ENCODE results near the gene AK2. TPM values are rescaled to one million over a fixed set of nuclear protein-coding genes. Genes with fewer than 3 reads are reported as not detected.
"Not testable (repeated sequence)": the region's sequence is repeated elsewhere in the genome, so short reads cannot be mapped to it uniquely, and the experiment has no call there.

The AK2 gene
- total RNA-seq, 1 experiment from 2014 or later = 213 TPM

- no peak for DNase-seq
- Histone ChIP-seq H3K9ac (ENCODE audit: low read length) (no peak overlapping the region), H3K4me2 (ENCODE audit: low read length) (no peak overlapping the region), H3K9me2 (replicated peaks; ENCODE audit: low read length) (no peaks in the 10 kb centered on the region), H3F3A (ENCODE audit: low read length, unreplicated experiment) (no peaks in the 10 kb centered on the region), H3K27me3 (ENCODE audit: low read length) (no peaks in the 10 kb centered on the region), H4K20me1 (ENCODE audit: low read length) (peaks cover 12% of the 10 kb centered on the region), H3K27ac (ENCODE audit: low read length) (no peak overlapping the region), H3K36me3 (ENCODE audit: low read depth, low read length) (peaks cover 57% of the 10 kb centered on the region), H3K4me3 (ENCODE audit: low read length) (no peak overlapping the region), H2AFZ (ENCODE audit: low read length) (no peak overlapping the region), H3K4me1 (ENCODE audit: insufficient read depth, low read length) (peaks cover 5% of the 10 kb centered on the region; the same call in 1 of the 2 replicates), H3K9me3 (ENCODE audit: low read length) (no peaks in the 10 kb centered on the region), H3K79me2 (ENCODE audit: low read length) (peaks cover 79% of the 10 kb centered on the region)
- no peak for ATAC-seq
- POLR2A ChIA-PET (ENCODE audit: unreplicated experiment) = no interaction called here
- CTCF ChIA-PET = interaction anchor here (0.9 kb wide), 1 partner anchor 93 kb away, joined by 4 read pairs; no protein-coding TSS in a partner anchor
- intact Hi-C loops (cut with micrococcal nuclease) = no loop called here
- no peak for TF ChIP-seq EZH2 (IDR thresholded peaks at IDR 0.05; ENCODE audit: low read length, unreplicated experiment)
- TF ChIP-seq EZH2phosphoT487 (IDR thresholded peaks at IDR 0.05; ENCODE audit: borderline replicate concordance, low read length) = no peak
- TF ChIP-seq CTCF (conservative IDR thresholded peaks at IDR 0.05; ENCODE audit: low read depth, low read length) = no peak
- BruUV-seq (replicated peaks) = no TSS peak
These were observed 10.9 kb downstream of the AK2 start for GRCh38 chr1:33025761-33026160.

- Histone ChIP-seq H3K4me1 (ENCODE audit: insufficient read depth, low read length) (peaks cover 5% of the 10 kb centered on the region; the same call in 1 of the 2 replicates), H3K4me3 (ENCODE audit: low read length) (no peak overlapping the region), H3K79me2 (ENCODE audit: low read length) (peaks cover 73% of the 10 kb centered on the region), H3K9me3 (ENCODE audit: low read length) (no peaks in the 10 kb centered on the region), H3F3A (ENCODE audit: low read length, unreplicated experiment) (no peaks in the 10 kb centered on the region), H3K36me3 (ENCODE audit: low read depth, low read length) (peaks cover 56% of the 10 kb centered on the region), H3K4me2 (ENCODE audit: low read length) (no peak overlapping the region), H3K9me2 (replicated peaks; ENCODE audit: low read length) (no peaks in the 10 kb centered on the region), H3K9ac (ENCODE audit: low read length) (no peak overlapping the region), H3K27me3 (ENCODE audit: low read length) (no peaks in the 10 kb centered on the region), H4K20me1 (ENCODE audit: low read length) (peaks cover 6% of the 10 kb centered on the region; the same call in 1 of the 2 replicates), H3K27ac (ENCODE audit: low read length) (no peak overlapping the region), H2AFZ (ENCODE audit: low read length) (no peak overlapping the region)
- BruUV-seq (replicated peaks) = no TSS peak
- intact Hi-C loops (cut with micrococcal nuclease) = no loop called here
- TF ChIP-seq CTCF (conservative IDR thresholded peaks at IDR 0.05; ENCODE audit: low read depth, low read length) = no peak
- TF ChIP-seq EZH2phosphoT487 (IDR thresholded peaks at IDR 0.05; ENCODE audit: borderline replicate concordance, low read length) = no peak
- TF ChIP-seq EZH2 (IDR thresholded peaks at IDR 0.05; ENCODE audit: low read length, unreplicated experiment) = no peak
- ATAC-seq = peak; percentile 57
- peak; percentile 37 for DNase-seq
- CTCF ChIA-PET = no interaction called here
- POLR2A ChIA-PET (ENCODE audit: unreplicated experiment) = interaction anchor here (0.7 kb wide), 1 partner anchor 25 kb away, joined by 15 read pairs; no protein-coding TSS in a partner anchor
These were observed 11.5 kb downstream of the AK2 start for GRCh38 chr1:33025180-33025569.

- H3K79me2 ChIP-seq (ENCODE audit: low read length) = peaks cover 69% of the 10 kb centered on the region
- peaks cover 60% of the 10 kb centered on the region for H3K36me3 ChIP-seq (ENCODE audit: low read depth, low read length)
- H4K20me1 ChIP-seq (ENCODE audit: low read length); H3F3A ChIP-seq (ENCODE audit: low read length, unreplicated experiment); H3K27ac ChIP-seq (ENCODE audit: low read length); CTCF ChIA-PET; H2AFZ ChIP-seq (ENCODE audit: low read length); H3K9me3 ChIP-seq (ENCODE audit: low read length); H3K4me1 ChIP-seq (ENCODE audit: insufficient read depth, low read length); H3K4me2 ChIP-seq (ENCODE audit: low read length); intact Hi-C loops (cut with micrococcal nuclease); DNase-seq; H3K9ac ChIP-seq (ENCODE audit: low read length); H3K4me3 ChIP-seq (ENCODE audit: low read length); H3K27me3 ChIP-seq (ENCODE audit: low read length); H3K9me2 ChIP-seq (replicated peaks; ENCODE audit: low read length); ATAC-seq; BruUV-seq (replicated peaks): not testable (repeated sequence)
- POLR2A ChIA-PET (ENCODE audit: unreplicated experiment) = interaction anchor here (0.7 kb wide), 1 partner anchor 25 kb away, joined by 15 read pairs; no protein-coding TSS in a partner anchor
These were observed 12.1 kb downstream of the AK2 start for GRCh38 chr1:33024430-33025179.

Data from PC-3 (cell line).